ENCODE measurements around the gene NPDC1.

NPDC1 gene

GRCh38 chr9:137056739-137057415 is 10.9 kb upstream of the NPDC1 start:
- DNase-seq (ENCODE audit: low read depth in 3 of 3) = no peak

- DNase-seq (ENCODE audit: low read depth in 3 of 3) = no peak
These were observed 9.7 kb upstream of the NPDC1 start for GRCh38 chr9:137055385-137056364.

DNA sequence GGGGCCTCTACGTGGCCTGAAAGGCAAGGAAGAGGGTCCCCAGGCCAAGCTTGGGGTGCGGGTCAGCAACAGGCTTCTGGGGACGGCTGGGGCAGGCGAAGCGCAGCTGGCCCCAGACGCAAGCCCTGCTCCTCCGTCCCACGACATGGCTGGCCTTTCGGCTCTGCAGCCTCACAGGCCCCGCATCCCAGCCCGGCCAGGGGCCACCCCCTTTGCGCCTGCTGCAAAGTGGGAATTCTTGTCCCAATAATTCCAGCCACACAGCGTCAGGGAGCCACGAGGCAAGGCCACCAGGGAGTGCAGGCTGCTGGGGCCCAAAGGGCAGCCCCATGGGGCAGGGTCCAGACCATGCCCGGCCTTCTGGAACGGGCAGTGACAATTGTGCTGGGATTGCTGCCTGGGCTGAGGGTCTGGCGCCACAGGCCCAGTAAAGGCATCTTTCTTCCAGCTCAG is 9.0 kb upstream of the NPDC1 start:
- DNase-seq (ENCODE audit: low read depth in 3 of 3) = no peak

- peak in 1 of 3 experiments; percentile 34 for DNase-seq (ENCODE audit: low read depth in 3 of 3)
These were observed 8.3 kb upstream of the NPDC1 start, which contains the start of gene ENTPD2 for GRCh38 chr9:137053944-137054931. Gene ENTPD2 (minus strand): TSS chr9:137054061. CDS start chr9:137053997, 64 bp downstream.

DNA sequence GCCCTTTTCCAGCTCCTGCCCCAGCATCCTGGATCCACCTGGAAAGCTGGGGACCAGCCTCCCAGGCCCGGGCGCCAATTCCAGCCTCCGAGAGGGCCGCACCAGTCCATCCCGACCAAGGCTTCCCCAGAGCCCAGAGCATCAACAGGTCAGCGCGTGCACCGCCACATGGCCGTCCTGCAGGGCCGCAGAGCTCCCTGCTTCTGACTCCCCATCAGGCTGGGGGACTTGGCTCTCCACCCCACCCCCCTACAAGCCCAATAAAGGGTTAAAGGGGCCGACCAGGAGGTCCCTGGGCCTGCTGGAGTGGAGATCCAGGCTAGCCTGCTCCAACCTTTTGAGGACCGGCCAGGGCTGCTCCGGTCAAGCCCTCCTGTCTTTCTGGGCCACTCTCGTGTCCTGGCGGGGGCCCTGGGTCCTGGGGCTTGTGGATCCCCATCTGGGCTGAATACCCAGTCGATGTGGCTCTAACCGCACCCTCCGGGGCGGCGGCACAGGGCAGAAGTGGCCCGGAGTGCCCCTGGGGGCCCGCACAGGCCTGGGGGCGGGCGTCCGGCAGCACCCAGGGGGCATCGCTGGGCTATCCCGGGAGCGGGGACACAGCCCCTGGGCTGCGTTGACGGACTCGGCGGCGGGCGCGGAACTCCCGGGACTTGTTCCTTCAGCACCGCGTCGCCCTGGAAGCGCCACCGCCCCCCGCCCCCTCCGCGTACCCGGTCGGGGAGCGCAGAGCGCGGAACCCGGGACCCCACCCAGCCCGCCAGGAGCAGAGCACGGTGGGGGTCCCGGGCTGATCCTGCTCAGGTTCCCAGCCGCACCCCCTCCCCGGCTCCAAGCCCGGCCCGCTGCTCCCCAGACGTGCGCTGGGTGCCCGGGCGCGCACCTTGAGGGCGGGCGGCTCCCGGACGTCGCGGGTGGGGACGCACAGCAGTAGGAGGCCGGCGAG is 7.3 kb upstream of the NPDC1 start:
- DNase-seq (ENCODE audit: low read depth in 3 of 3) = no peak

DNA sequence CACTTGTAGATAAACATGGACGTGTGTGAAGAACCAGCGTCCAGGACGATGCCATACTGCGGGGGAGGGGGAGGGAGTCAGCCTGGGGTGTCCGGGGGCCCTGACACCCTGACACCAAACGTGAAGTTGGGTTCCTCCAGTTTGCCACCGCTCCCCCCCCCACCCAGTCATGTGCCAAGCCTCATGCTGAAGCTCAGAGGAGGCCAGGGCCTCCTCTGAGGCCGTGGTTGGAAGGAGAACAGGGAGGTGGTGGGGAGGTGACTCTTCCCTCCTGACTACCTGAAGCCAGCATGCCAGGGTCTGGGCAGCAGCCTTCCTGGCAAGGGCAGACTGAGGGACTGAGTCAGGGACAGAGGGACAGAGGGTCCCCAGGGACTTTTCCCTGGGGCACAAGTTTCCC is 6.3 kb upstream of the NPDC1 start:
- no peak for DNase-seq (ENCODE audit: low read depth in 3 of 3)

GRCh38 chr9:137051145-137051724 is 5.3 kb upstream of the NPDC1 start:
- no peak for DNase-seq (ENCODE audit: low read depth in 3 of 3)

GRCh38 chr9:137050570-137050969 is 4.6 kb upstream of the NPDC1 start:
- no peak for DNase-seq (ENCODE audit: low read depth in 3 of 3)

GRCh38 chr9:137049544-137050449 is 3.8 kb upstream of the NPDC1 start:
- no peak for DNase-seq (ENCODE audit: low read depth in 3 of 3)

- DNase-seq (ENCODE audit: low read depth in 3 of 3) = no peak
These were observed 2.9 kb upstream of the NPDC1 start for GRCh38 chr9:137048655-137049543.

DNA sequence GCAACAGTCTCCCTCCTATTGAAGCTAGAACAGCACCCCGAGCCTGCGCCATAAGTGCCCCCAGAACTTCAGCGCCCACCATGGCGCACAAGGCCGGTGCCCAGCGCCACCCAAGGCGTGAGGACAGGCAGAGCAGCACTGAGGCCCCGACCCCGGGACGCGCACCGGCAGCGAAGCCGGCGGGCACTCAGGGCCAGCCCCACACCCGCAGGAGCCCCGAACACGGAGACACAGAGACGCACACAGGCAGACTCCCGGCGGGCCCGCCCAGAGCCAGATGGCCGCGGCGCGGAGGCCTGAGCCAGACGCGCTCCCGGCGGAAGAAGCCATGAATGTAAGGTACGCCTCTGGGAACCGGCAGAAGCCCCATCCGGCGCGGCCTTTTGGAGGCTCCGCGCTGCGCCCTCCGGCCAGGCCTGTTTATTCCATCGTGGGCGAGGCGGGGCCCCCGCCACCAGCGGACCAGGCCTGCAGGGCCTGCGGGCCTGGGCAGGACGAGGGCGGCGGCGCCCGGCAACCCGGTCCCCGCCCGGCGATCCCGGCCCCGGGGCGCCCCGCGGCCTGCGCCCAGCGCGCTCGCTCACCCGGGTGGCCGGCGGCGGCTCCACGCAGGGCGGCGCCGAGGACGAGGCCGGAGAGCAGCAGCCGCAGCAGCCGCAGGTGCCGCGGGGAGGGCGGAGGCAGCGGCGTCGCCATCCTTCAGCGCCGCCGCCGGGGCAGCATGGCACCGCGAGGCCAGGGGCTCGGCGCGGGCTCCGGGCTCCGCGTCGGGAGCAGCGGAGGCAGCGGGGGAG is 486 bp downstream of the NPDC1 start:
- no peak for DNase-seq (ENCODE audit: low read depth in 3 of 3)

- DNase-seq (ENCODE audit: low read depth in 3 of 3) = no peak
These were observed 1.3 kb downstream of the NPDC1 start for GRCh38 chr9:137044502-137045177.

DNA sequence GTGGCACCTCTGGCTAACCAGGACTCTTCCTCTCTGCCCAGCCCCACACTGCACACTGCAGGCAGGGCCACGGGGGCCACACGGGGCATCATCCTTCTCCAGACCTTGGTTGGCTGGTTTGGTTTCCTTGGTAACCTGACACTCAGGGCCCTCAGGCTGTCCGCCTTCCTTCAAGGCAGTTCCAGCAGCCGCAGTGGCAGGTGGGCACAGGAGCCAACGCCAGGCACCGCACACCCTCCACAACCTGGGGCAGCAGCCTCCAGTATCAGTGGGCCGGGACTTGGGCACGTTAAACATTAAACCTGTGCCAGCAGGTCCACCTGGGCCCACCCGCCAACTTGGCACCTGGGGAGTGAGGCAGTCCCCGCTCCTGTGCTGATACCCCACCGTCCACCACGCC is 1.9 kb downstream of the NPDC1 start:
- DNase-seq (ENCODE audit: low read depth in 3 of 3) = no peak

GRCh38 chr9:137042751-137043727 is 2.9 kb downstream of the NPDC1 start:
- DNase-seq (ENCODE audit: low read depth in 3 of 3) = no peak

- no peak for DNase-seq (ENCODE audit: low read depth in 3 of 3)
These were observed 4.9 kb downstream of the NPDC1 start for GRCh38 chr9:137041124-137041523.

Measured in stimulated activated CD4-positive, alpha-beta T cell treated with anti-CD3 and anti-CD28 coated beads, TNF-alpha, amount 100 ng/mL, for 4 hours (primary cell).